Stimulated activated CD4-positive, alpha-beta T cell treated with anti-CD3 and anti-CD28 coated beads, Interleukin-2, amount 100 ng/mL, for 4 hours (primary cell): Measurements from ENCODE around the gene RAPGEF2.
"Not testable (repeated sequence)": the region's sequence is repeated elsewhere in the genome, so short reads cannot be mapped to it uniquely, and the experiment has no call there.

ENCODE experiments used
- DNase-seq: peaks from one replicate; pipeline ENCODE4 v3.0.0-alpha.2; 2020; ENCODE audit warnings: low read depth

Gene RAPGEF2

GRCh38 chr4:159137176-159137575, 34.3 kb downstream of the RAPGEF2 start:
- no peak for DNase-seq

- no peak for DNase-seq
These were observed 35.6 kb downstream of the RAPGEF2 start for GRCh38 chr4:159138436-159138835.

- DNase-seq: no peak
These were observed 38.3 kb downstream of the RAPGEF2 start for GRCh38 chr4:159141193-159141592.

- no peak for DNase-seq
These were observed 39.4 kb downstream of the RAPGEF2 start for GRCh38 chr4:159142241-159142640.

- no peak for DNase-seq
These were observed 40.0 kb downstream of the RAPGEF2 start for GRCh38 chr4:159142681-159143384.

GRCh38 chr4:159143687-159144086, 40.8 kb downstream of the RAPGEF2 start:
- DNase-seq: no peak

- no peak for DNase-seq
These were observed 41.3 kb downstream of the RAPGEF2 start for GRCh38 chr4:159144112-159144694.

- no peak for DNase-seq
These were observed 42.6 kb downstream of the RAPGEF2 start for GRCh38 chr4:159145318-159145991.

GRCh38 chr4:159145992-159146330, 43.1 kb downstream of the RAPGEF2 start:
- no peak for DNase-seq

- DNase-seq: no peak
These were observed 43.6 kb downstream of the RAPGEF2 start for GRCh38 chr4:159146488-159146887.

- DNase-seq: no peak
These were observed 45.6 kb downstream of the RAPGEF2 start for GRCh38 chr4:159148441-159148840.

- DNase-seq: no peak
These were observed 46.8 kb downstream of the RAPGEF2 start for GRCh38 chr4:159149666-159150065.

- DNase-seq: no peak
These were observed 47.5 kb downstream of the RAPGEF2 start for GRCh38 chr4:159150396-159150795.

GRCh38 chr4:159150821-159151390, 48.0 kb downstream of the RAPGEF2 start:
- no peak for DNase-seq

- no peak for DNase-seq
These were observed 48.8 kb downstream of the RAPGEF2 start for GRCh38 chr4:159151689-159152088.

- no peak for DNase-seq
These were observed 49.3 kb downstream of the RAPGEF2 start for GRCh38 chr4:159152181-159152580.

- DNase-seq: no peak
These were observed 50.8 kb downstream of the RAPGEF2 start for GRCh38 chr4:159153669-159154068.

- DNase-seq: no peak
These were observed 52.2 kb downstream of the RAPGEF2 start for GRCh38 chr4:159155119-159155518.

GRCh38 chr4:159158083-159158617, 55.3 kb downstream of the RAPGEF2 start:
- DNase-seq: no peak

- DNase-seq: no peak
These were observed 56.1 kb downstream of the RAPGEF2 start for GRCh38 chr4:159158985-159159384.

GRCh38 chr4:159159611-159160010, 56.7 kb downstream of the RAPGEF2 start:
- no peak for DNase-seq

- DNase-seq: no peak
These were observed 57.4 kb downstream of the RAPGEF2 start for GRCh38 chr4:159160242-159160641.

GRCh38 chr4:159161436-159161835, 58.6 kb downstream of the RAPGEF2 start:
- not testable (repeated sequence) for DNase-seq
